Measurements from ENCODE around the gene CSE1L. TPM values are rescaled to one million over a fixed set of nuclear protein-coding genes. Genes with fewer than 3 reads are reported as not detected.

The CSE1L gene
- total and polyA plus RNA-seq, 2 experiments from 2014 or later: 163 to 326 TPM

- Histone ChIP-seq H3K27me3 (ENCODE audit: insufficient read depth) (no peaks in the 10 kb centered on the region), H3K36me3 (ENCODE audit: insufficient read depth) (peaks cover 35% of the 10 kb centered on the region), H2AFZ (no peak overlapping the region), H3K9me2 (ENCODE audit: insufficient read depth) (no peaks in the 10 kb centered on the region), H3K4me2 (no peak overlapping the region), H4K20me1 (replicated peaks; ENCODE audit: insufficient read depth) (peaks cover 43% of the 10 kb centered on the region), H3K4me3 (no peak overlapping the region), H3K4me1 (ENCODE audit: insufficient read depth) (no peaks in the 10 kb centered on the region), H3K79me2 (replicated peaks; ENCODE audit: insufficient read depth) (peaks cover 16% of the 10 kb centered on the region), H3K27ac (ENCODE audit: low read depth) (0 out of 2 replicates have a peak overlapping the region, but pooled peaks have one; percentile 7), H3F3A (replicated peaks; ENCODE audit: low read depth) (peaks cover 43% of the 10 kb centered on the region)
- peaks cover 10% of the 10 kb centered on the region; the same call in 2 of the 3 replicates for H3K4me1 Mint-ChIP-seq
- ATAC-seq: no peak
- H3K27ac Mint-ChIP-seq: no peak overlapping the region; the same call in 1 of the 2 replicates
- H3K4me3 Mint-ChIP-seq: no peak overlapping the region
- peaks cover 3% of the 10 kb centered on the region; the same call in 1 of the 3 replicates for H3K9me3 Mint-ChIP-seq
- peaks cover 63% of the 10 kb centered on the region for H3K36me3 Mint-ChIP-seq (ENCODE audit: low read depth)
- H3K27me3 Mint-ChIP-seq (ENCODE audit: insufficient read depth, low read depth, poor library complexity): peaks cover 18% of the 10 kb centered on the region
- TF ChIP-seq ZNF114 (CRISPR knock-in tag; IDR thresholded peaks at IDR 0.05): no peak
- no peak for TF ChIP-seq REST (IDR thresholded peaks at IDR 0.05; ENCODE audit: unreplicated experiment)
- TF ChIP-seq ZNF462 (CRISPR knock-in tag; IDR thresholded peaks at IDR 0.05): no peak
- TF ChIP-seq CREB1 (CRISPR knock-in tag; IDR thresholded peaks at IDR 0.05; ENCODE audit: low read depth): no peak
- TF ChIP-seq STAT1 (IDR thresholded peaks at IDR 0.05; ENCODE audit: unreplicated experiment): no peak
- TF ChIP-seq JUNB (IDR thresholded peaks at IDR 0.05; ENCODE audit: unreplicated experiment): no peak
- DNase-seq (ENCODE audit: low spot score): no peak
These were observed 57.7 kb downstream of the CSE1L start for GRCh38 chr20:49103647-49104364.
